ENCODE data around the gene CLDN19.

Gene CLDN19

GRCh38 chr1:42739753-42740700, at the start of gene CLDN19:
TSS of gene CLDN19 (minus strand) at chr1:42740236. CDS start at chr1:42740063, 173 bp downstream.
- in situ Hi-C loops (cut with MboI; ENCODE audit: low sequenced_read_pairs), result loop anchor here (10.0 kb wide), 1 partner anchor 225 kb away; no protein-coding TSS in a partner anchor

- in situ Hi-C loops (cut with MboI; ENCODE audit: low sequenced_read_pairs), result loop anchor here (10.0 kb wide), 1 partner anchor 287 kb away; no protein-coding TSS in a partner anchor
Measured at GRCh38 chr1:42788021-42788420, 48.0 kb upstream of the CLDN19 start.

GRCh38 chr1:42786097-42786496, 46.1 kb upstream of the CLDN19 start:
- in situ Hi-C loops (cut with MboI; ENCODE audit: low sequenced_read_pairs), result loop anchor here (10.0 kb wide), 1 partner anchor 289 kb away; no protein-coding TSS in a partner anchor

GRCh38 chr1:42784946-42785693, 45.1 kb upstream of the CLDN19 start, which contains the start of gene TMEM269:
TSS of gene TMEM269 (plus strand) at chr1:42784991. CDS start at chr1:42789894, 4,903 bp downstream.
- in situ Hi-C loops (cut with MboI; ENCODE audit: low sequenced_read_pairs), result loop anchor here (10.0 kb wide), 1 partner anchor 290 kb away; no protein-coding TSS in a partner anchor

- in situ Hi-C loops (cut with MboI; ENCODE audit: low sequenced_read_pairs), result loop anchor here (10.0 kb wide), 1 partner anchor 290 kb away; no protein-coding TSS in a partner anchor
Measured at GRCh38 chr1:42784547-42784945, 44.5 kb upstream of the CLDN19 start.

GRCh38 chr1:42783092-42783491, 43.1 kb upstream of the CLDN19 start:
- in situ Hi-C loops (cut with MboI; ENCODE audit: low sequenced_read_pairs), result loop anchor here (10.0 kb wide), 1 partner anchor 292 kb away; no protein-coding TSS in a partner anchor

GRCh38 chr1:42780176-42780575, 40.1 kb upstream of the CLDN19 start:
- in situ Hi-C loops (cut with MboI; ENCODE audit: low sequenced_read_pairs), result loop anchor here (10.0 kb wide), 1 partner anchor 295 kb away; no protein-coding TSS in a partner anchor

GRCh38 chr1:42779725-42780124, 39.7 kb upstream of the CLDN19 start:
- in situ Hi-C loops (cut with MboI; ENCODE audit: low sequenced_read_pairs), result loop anchor here (10.0 kb wide), 1 partner anchor 295 kb away; no protein-coding TSS in a partner anchor

- in situ Hi-C loops (cut with MboI; ENCODE audit: low sequenced_read_pairs), result no loop called here
Measured at GRCh38 chr1:42777852-42778251, 37.8 kb upstream of the CLDN19 start.

GRCh38 chr1:42776502-42776901, 36.5 kb upstream of the CLDN19 start:
- in situ Hi-C loops (cut with MboI; ENCODE audit: low sequenced_read_pairs), result no loop called here

- in situ Hi-C loops (cut with MboI; ENCODE audit: low sequenced_read_pairs), result no loop called here
Measured at GRCh38 chr1:42774928-42775526, 35.0 kb upstream of the CLDN19 start.

GRCh38 chr1:42773420-42773819, 33.4 kb upstream of the CLDN19 start:
- in situ Hi-C loops (cut with MboI; ENCODE audit: low sequenced_read_pairs), result no loop called here

- in situ Hi-C loops (cut with MboI; ENCODE audit: low sequenced_read_pairs), result no loop called here
Measured at GRCh38 chr1:42769811-42770210, 29.8 kb upstream of the CLDN19 start.

GRCh38 chr1:42768172-42768571, 28.1 kb upstream of the CLDN19 start:
- in situ Hi-C loops (cut with MboI; ENCODE audit: low sequenced_read_pairs), result no loop called here

GRCh38 chr1:42767510-42768000, 27.5 kb upstream of the CLDN19 start:
- in situ Hi-C loops (cut with MboI; ENCODE audit: low sequenced_read_pairs), result no loop called here

GRCh38 chr1:42766741-42767509, 26.9 kb upstream of the CLDN19 start, which contains the start of the genes C1orf50 and P3H1:
TSS of gene C1orf50 (plus strand) at chr1:42767249. CDS start at chr1:42767312, 63 bp downstream.
TSS of gene P3H1 (minus strand) at chr1:42767028. CDS start at chr1:42766971, 57 bp downstream.
- in situ Hi-C loops (cut with MboI; ENCODE audit: low sequenced_read_pairs), result no loop called here

- in situ Hi-C loops (cut with MboI; ENCODE audit: low sequenced_read_pairs), result no loop called here
Measured at GRCh38 chr1:42765832-42766740, 26.1 kb upstream of the CLDN19 start.

GRCh38 chr1:42765269-42765668, 25.2 kb upstream of the CLDN19 start:
- in situ Hi-C loops (cut with MboI; ENCODE audit: low sequenced_read_pairs), result no loop called here
